ENCODE results near the gene SRMS.

Gene SRMS

DNA sequence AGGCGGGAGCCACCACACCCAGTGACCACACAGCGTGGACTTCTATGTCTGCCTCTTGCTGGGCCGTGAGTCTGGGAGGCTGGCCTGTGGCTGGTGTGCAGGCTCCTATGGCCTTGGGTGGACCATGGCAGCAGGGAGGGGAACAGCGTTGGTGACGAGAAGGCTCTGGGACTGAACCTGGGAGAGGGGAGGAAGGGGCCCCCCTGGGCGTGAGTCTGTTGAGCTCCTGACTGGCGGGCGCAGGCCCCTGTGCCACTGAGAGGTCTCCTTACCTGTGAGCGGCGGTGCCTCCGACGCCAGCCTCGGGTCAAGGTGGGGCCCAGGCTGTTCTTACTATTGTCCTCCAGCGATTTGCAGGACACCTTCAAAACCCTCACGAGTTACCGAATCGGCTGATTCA, 39.2 kb upstream of the SRMS start:
- H2AFZ ChIP-seq, result no peak overlapping the region
- H3K4me2 ChIP-seq (ENCODE audit: low read length), result no peak overlapping the region
- no peak overlapping the region for H3K27ac ChIP-seq
- no peaks in the 10 kb centered on the region for H3K4me1 ChIP-seq
- H3K9ac ChIP-seq, result no peak overlapping the region
- H3K79me2 ChIP-seq, result no peaks in the 10 kb centered on the region
- no peaks in the 10 kb centered on the region for H3K9me3 ChIP-seq (ENCODE audit: control insufficient read depth, low read length)
- no peaks in the 10 kb centered on the region for H3K36me3 ChIP-seq (ENCODE audit: control insufficient read depth, insufficient read depth, low read length)
- no peak overlapping the region for H3K4me3 ChIP-seq (ENCODE audit: low read depth, low read length)
- TF ChIP-seq, protein P1, sequence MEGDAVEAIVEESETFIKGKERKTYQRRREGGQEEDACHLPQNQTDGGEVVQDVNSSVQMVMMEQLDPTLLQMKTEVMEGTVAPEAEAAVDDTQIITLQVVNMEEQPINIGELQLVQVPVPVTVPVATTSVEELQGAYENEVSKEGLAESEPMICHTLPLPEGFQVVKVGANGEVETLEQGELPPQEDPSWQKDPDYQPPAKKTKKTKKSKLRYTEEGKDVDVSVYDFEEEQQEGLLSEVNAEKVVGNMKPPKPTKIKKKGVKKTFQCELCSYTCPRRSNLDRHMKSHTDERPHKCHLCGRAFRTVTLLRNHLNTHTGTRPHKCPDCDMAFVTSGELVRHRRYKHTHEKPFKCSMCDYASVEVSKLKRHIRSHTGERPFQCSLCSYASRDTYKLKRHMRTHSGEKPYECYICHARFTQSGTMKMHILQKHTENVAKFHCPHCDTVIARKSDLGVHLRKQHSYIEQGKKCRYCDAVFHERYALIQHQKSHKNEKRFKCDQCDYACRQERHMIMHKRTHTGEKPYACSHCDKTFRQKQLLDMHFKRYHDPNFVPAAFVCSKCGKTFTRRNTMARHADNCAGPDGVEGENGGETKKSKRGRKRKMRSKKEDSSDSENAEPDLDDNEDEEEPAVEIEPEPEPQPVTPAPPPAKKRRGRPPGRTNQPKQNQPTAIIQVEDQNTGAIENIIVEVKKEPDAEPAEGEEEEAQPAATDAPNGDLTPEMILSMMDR (IDR thresholded peaks at IDR 0.05), result no peak
- no peaks in the 10 kb centered on the region for H3K27me3 ChIP-seq (ENCODE audit: control insufficient read depth, insufficient read depth, low read length)

DNA sequence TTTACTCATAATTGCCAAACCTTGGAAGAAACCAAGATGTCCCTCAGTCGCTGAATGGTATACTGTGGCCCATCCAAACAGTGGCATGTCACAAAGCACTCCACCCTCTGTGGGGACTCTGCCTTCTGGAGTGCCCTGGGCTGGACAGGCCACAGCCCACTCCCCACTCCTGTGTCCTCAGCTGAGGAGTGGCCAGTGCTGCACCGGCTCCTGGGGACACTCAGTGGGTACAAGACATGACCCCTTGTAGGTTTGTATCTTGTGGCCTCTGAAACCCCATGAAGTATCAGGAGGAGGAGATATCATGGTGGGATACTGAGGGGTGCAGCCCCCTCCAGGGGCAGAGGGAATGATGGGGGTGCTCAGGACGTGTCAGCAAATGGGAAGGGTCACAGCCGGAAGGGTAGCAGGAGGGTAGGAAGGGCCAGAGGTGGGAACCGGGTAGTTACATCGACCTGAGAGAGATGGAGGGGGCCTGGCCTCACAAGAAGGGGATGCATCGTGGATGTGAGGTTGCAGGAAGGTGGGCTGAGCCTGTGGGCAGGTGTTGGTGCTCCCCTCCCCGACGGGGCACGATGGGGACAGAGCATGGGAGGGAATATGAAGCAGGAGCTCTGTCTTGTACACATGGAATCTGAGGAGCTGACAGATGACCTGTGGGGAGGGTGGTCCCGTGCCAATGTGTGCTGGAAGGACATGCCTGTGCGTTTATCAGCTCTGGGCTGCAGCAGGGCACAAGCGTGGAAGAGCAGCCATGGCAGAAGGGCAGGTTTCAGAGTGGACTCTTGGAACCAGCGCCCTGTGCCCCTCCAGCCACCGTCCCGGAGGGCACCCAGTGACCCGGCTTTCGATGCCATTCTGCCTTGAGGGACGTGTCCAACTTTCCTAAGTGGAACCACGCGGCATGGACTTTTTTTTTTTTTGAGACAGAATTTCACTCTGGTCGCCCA, 38.3 kb upstream of the SRMS start:
- Histone ChIP-seq H3K27ac (no peak overlapping the region), H3K27me3 (ENCODE audit: control insufficient read depth, insufficient read depth, low read length) (no peaks in the 10 kb centered on the region), H3K4me3 (ENCODE audit: low read depth, low read length) (no peak overlapping the region), H3K4me1 (no peaks in the 10 kb centered on the region), H3K4me2 (ENCODE audit: low read length) (no peak overlapping the region), H3K36me3 (ENCODE audit: control insufficient read depth, insufficient read depth, low read length) (no peaks in the 10 kb centered on the region), H2AFZ (no peak overlapping the region), H3K9ac (no peak overlapping the region), H3K9me3 (ENCODE audit: control insufficient read depth, low read length) (no peaks in the 10 kb centered on the region), H3K79me2 (no peaks in the 10 kb centered on the region)
- TF ChIP-seq, protein P1 (IDR thresholded peaks at IDR 0.05), result no peak

DNA sequence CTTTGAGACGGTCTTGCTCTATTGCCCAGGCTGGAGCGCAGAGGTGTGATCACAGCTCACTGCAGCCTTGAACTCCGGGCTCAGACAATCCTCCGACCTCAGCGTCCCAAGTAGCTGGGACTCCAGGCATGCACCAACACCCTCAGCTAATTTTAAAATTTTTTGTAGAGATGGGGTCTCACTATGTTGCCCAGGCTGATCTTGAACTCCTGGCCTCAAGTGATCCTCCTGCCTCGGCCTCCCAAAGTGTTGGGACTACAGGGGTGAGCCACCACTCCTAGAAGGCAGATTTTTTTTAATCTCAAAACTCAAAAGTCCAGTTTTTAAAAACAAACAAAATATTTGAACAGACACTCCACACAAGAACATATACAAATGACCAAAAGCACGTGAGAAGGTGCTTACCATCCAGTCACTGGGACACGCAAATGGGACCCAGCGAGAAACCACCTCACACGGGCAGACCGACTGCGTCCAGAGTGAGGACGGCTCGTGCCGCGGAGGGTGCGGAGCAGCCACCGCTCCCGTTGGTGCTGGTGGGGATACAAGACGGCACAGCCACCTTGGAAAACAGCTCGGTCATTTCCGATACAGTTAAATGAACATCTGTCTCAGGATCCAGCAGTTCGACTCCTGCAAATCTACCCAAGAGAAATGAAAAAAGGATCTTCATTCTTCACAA, 35.0 kb upstream of the SRMS start:
- H3K4me2 ChIP-seq (ENCODE audit: low read length), result no peak overlapping the region
- H2AFZ ChIP-seq, result no peak overlapping the region
- no peaks in the 10 kb centered on the region for H3K27me3 ChIP-seq (ENCODE audit: control insufficient read depth, insufficient read depth, low read length)
- no peak overlapping the region for H3K9ac ChIP-seq
- no peak overlapping the region for H3K27ac ChIP-seq
- H3K79me2 ChIP-seq, result no peaks in the 10 kb centered on the region
- no peak overlapping the region for H3K4me3 ChIP-seq (ENCODE audit: low read depth, low read length)
- no peaks in the 10 kb centered on the region for H3K36me3 ChIP-seq (ENCODE audit: control insufficient read depth, insufficient read depth, low read length)
- TF ChIP-seq, protein P1 (IDR thresholded peaks at IDR 0.05), result no peak
- no peaks in the 10 kb centered on the region for H3K9me3 ChIP-seq (ENCODE audit: control insufficient read depth, low read length)
- H3K4me1 ChIP-seq, result no peaks in the 10 kb centered on the region

- no peak overlapping the region for H3K4me3 ChIP-seq (ENCODE audit: low read depth, low read length)
- TF ChIP-seq, protein P1 (IDR thresholded peaks at IDR 0.05), result peak; percentile 36
- no peak overlapping the region for H3K4me2 ChIP-seq (ENCODE audit: low read length)
- H3K36me3 ChIP-seq (ENCODE audit: control insufficient read depth, insufficient read depth, low read length), result no peaks in the 10 kb centered on the region
- H3K27me3 ChIP-seq (ENCODE audit: control insufficient read depth, insufficient read depth, low read length), result no peaks in the 10 kb centered on the region
- no peaks in the 10 kb centered on the region for H3K4me1 ChIP-seq
- no peak overlapping the region for H3K27ac ChIP-seq
- H2AFZ ChIP-seq, result no peak overlapping the region
- H3K9me3 ChIP-seq (ENCODE audit: control insufficient read depth, low read length), result no peaks in the 10 kb centered on the region
- no peaks in the 10 kb centered on the region for H3K79me2 ChIP-seq
- no peak overlapping the region for H3K9ac ChIP-seq
Observed at GRCh38 chr20:63580796-63581461, 33.4 kb upstream of the SRMS start.
